KOPT-K1 (cell line): ENCODE measurements around the gene MPRIP.
"Not testable (repeated sequence)": the region's sequence is repeated elsewhere in the genome, so short reads cannot be mapped to it uniquely, and the experiment has no call there.

ENCODE experiments used
- H3K27ac ChIP-seq: fragments of 200-600 bp; sonication (generic); 2 replicates; pipeline ENCODE4 v1.5.1; 2016; ENCODE audit warnings: antibody characterized with exemption, mild to moderate bottlenecking, low read depth, low read length; ENCODE audit not compliant: poor library complexity, severe bottlenecking
- H3K36me3 ChIP-seq: fragments of 200-600 bp; sonication (generic); 2 replicates; pipeline ENCODE4 v1.5.1; 2017; ENCODE audit warnings: antibody characterized with exemption, mild to moderate bottlenecking, low read length, moderate library complexity; ENCODE audit not compliant: insufficient read depth
- H3K9me3 ChIP-seq: fragments of 200-600 bp; sonication (generic); 2 replicates; pipeline ENCODE4 v1.5.1; 2017; ENCODE audit warnings: antibody characterized with exemption, low read length, mild to moderate bottlenecking; ENCODE audit not compliant: insufficient read depth, poor library complexity, severe bottlenecking

MPRIP gene

GRCh38 chr17:17184985-17185757 lies 142.9 kb downstream of the MPRIP start:
- peaks cover 73% of the 10 kb centered on the region for H3K36me3 ChIP-seq

DNA sequence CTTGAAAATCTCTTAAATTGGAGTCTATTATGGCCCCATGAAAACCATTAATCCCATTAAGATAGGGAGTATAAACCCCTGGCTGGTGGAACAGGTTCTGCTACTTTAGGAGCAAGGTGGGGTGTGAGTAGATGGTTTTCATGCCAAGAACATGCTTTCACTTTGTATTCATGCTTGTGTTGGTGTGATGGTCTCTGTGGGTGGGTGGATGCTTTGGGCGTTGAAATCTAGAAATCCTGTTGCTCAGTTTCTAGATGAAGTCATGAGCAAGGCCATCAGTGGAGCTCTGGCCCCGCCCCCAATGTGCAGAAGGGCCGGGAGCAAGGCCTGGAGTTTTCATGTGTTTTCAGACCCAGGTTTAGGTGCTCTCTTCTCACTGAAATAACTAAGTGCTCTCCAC lies 143.8 kb downstream of the MPRIP start:
- Histone ChIP-seq H3K9me3 (no peaks in the 10 kb centered on the region), H3K27ac (no peak overlapping the region), H3K36me3 (peaks cover 64% of the 10 kb centered on the region)

More at GRCh38 chr17:17184985-17185757, 142.9 kb downstream of the MPRIP start:
- not testable (repeated sequence) for H3K9me3 ChIP-seq, H3K27ac ChIP-seq

DNA sequence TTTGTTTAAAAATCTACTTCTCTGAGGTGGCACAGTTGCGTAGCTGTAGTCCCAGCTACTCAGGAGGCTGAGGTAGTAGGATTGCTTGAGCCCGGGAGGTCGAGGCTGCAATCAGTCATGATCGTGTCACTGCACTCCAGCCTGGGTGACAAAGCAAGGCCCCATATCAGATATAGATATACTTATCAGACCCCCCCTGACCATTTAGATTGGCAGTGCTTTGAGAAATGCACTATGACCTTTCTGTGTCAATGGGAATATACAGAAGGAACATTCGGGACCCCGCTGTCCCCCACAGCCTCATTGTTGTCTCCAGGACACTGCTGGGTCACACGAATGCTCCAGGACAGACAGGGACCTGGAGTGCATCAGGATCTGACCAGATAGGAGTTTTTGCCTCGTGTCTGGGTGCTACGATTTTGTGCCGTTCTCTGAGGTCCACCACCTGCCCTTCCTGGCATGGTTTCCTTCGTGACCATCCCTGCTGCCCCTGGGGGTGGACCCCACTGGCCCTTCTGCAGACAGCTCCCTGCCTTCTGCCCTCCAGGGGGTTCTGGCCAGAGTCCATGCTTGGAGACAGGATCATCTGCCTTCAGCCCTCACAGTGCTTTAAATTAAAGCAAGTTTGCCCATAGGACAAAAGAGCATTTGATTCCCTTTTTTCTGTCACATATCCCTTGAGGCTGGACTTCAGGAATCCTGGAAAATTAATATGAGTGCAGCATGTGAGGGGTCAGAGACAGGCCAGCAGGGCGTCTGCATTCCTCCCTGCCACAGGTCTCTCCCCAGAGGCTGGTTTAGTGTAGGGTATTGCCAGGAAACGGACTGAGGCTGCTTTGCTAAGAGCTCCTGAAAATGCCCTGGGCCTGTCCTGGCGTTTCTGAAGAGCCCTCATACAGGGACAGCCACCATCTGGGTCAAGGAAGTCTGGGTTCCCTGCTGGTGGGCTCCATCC lies 144.6 kb downstream of the MPRIP start:
- H3K9me3 ChIP-seq = no peaks in the 10 kb centered on the region
- peaks cover 57% of the 10 kb centered on the region for H3K36me3 ChIP-seq
- H3K27ac ChIP-seq = no peak overlapping the region

DNA sequence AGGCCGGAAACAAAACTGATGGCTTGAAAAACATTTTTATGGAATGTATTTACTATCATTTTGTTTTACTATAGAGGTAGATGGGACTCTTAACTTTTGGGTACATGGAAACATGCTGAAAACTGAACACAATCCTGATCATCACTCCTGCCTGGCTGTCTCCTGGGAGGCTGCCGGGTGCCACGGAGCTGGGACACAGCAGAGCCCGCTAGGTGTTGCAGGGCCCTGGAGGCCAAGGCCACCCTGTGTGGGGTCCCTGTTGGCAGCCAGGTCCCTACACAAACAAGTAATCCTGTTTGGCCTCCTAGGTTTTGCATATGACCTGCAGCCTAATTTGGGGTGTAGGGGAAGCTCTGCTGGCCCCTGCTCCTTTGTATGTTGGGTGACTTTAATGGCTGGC lies 146.3 kb downstream of the MPRIP start:
- H3K27ac ChIP-seq = no peak overlapping the region
- no peaks in the 10 kb centered on the region for H3K9me3 ChIP-seq
- H3K36me3 ChIP-seq = peaks cover 45% of the 10 kb centered on the region

GRCh38 chr17:17189559-17189958 lies 147.3 kb downstream of the MPRIP start:
- H3K27ac ChIP-seq = no peak overlapping the region
- H3K9me3 ChIP-seq = no peaks in the 10 kb centered on the region
- peaks cover 35% of the 10 kb centered on the region for H3K36me3 ChIP-seq

- Histone ChIP-seq H3K36me3 (peaks cover 33% of the 10 kb centered on the region), H3K27ac (no peak overlapping the region), H3K9me3 (no peaks in the 10 kb centered on the region)
Observed at GRCh38 chr17:17190188-17190587, 147.9 kb downstream of the MPRIP start.

GRCh38 chr17:17191346-17191792 lies 149.1 kb downstream of the MPRIP start:
- H3K36me3 ChIP-seq = peaks cover 24% of the 10 kb centered on the region
- no peaks in the 10 kb centered on the region for H3K9me3 ChIP-seq
- H3K27ac ChIP-seq = no peak overlapping the region

GRCh38 chr17:17191961-17192381 lies 149.7 kb downstream of the MPRIP start:
- Histone ChIP-seq H3K36me3 (peaks cover 18% of the 10 kb centered on the region), H3K9me3 (no peaks in the 10 kb centered on the region), H3K27ac (no peak overlapping the region)

DNA sequence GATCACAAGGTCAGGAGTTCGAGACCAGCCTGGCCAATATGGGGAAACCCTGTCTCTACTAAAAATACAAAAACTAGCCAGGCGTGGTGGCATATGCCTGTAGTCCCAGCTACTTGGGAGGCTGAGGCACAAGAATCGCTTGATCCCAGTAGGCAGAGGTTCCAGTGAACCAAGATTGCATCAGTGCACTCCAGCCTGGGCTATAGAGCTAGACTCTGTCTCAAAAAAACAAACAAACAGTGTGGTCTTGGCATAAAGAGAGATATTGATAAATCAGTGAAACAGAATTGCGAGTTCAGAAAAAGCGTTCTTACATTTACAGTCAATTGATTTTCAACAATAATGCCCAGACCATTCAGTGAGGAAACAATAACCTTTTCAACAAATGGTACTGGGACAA lies 153.2 kb downstream of the MPRIP start:
- H3K9me3 ChIP-seq, H3K27ac ChIP-seq, H3K36me3 ChIP-seq: not testable (repeated sequence)

GRCh38 chr17:17196776-17197175 lies 154.5 kb downstream of the MPRIP start:
- no peaks in the 10 kb centered on the region for H3K9me3 ChIP-seq
- no peak overlapping the region for H3K27ac ChIP-seq
- H3K36me3 ChIP-seq = no peaks in the 10 kb centered on the region

DNA sequence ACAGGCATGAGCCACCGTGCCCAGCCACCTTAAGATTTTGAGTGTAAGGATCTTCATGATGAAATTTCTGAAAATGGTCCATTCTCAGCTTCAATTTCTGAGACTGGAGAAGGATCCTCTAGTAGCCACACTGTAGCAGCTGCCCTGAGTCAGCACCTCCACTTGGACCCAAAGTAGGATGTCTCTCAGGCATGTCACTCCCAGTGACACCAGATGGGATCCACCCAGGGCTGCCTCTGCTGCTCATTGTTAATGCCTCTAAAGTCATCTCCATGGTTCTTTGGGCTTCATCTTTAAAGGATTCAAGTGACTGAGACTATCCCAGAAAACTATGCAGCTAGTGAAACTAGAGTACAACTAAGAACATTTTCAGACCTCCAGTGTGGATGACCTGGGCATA lies 156.0 kb downstream of the MPRIP start:
- no peaks in the 10 kb centered on the region for H3K36me3 ChIP-seq
- H3K27ac ChIP-seq = no peak overlapping the region
- H3K9me3 ChIP-seq = no peaks in the 10 kb centered on the region

DNA sequence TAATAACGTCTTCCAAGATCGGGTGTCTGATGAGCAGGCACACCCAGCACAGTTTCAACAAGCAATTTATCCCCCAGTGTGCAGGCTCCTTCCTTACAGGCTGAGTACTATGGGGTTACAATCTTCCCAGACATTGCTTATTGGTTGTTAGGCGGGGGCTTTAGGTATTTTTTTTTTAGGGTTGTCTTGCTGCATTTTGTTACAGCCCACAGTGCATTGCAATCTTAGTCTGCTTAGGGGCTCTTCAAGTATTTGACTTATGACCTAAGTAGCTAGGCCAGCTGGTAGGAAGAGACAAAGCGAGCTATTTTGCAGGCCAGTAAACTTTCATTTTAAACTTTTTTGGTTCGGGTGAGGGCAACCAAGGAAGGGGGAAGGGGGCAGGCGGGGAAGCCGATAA lies 158.1 kb downstream of the MPRIP start:
- no peak overlapping the region for H3K27ac ChIP-seq
- H3K36me3 ChIP-seq = no peaks in the 10 kb centered on the region
- H3K9me3 ChIP-seq = no peaks in the 10 kb centered on the region

GRCh38 chr17:17200831-17201230 lies 158.6 kb downstream of the MPRIP start:
- Histone ChIP-seq H3K36me3 (no peaks in the 10 kb centered on the region), H3K27ac (no peak overlapping the region), H3K9me3 (no peaks in the 10 kb centered on the region)

- Histone ChIP-seq H3K27ac (no peak overlapping the region), H3K9me3 (no peaks in the 10 kb centered on the region), H3K36me3 (no peaks in the 10 kb centered on the region)
Observed at GRCh38 chr17:17201271-17201670, 159.0 kb downstream of the MPRIP start.

DNA sequence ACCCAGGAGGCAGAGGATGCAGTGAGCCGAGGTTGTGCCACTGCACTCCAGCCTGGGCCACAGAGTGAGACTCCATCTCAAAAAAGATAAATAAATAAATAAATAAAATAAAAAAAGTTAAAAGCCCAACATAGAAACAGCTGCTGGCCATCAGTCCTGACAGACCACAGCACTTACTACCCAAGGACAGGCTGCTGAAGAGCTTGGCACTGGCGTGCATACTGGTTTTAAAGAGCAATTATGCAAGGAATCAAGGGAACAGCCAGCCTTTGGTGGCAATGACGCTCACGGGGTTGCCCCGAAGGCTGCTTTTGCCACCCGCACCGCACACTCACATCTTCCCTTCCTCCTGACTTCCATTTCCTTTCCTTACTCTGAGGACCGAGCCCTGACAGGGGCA lies 159.7 kb downstream of the MPRIP start:
- no peak overlapping the region for H3K27ac ChIP-seq
- no peaks in the 10 kb centered on the region for H3K9me3 ChIP-seq
- H3K36me3 ChIP-seq = no peaks in the 10 kb centered on the region
